ENCODE results near the gene ZNF599.

The ZNF599 gene

GRCh38 chr19:34778342-34778741 lies 5.3 kb upstream of the ZNF599 start:
- TF ChIP-seq, protein P1, sequence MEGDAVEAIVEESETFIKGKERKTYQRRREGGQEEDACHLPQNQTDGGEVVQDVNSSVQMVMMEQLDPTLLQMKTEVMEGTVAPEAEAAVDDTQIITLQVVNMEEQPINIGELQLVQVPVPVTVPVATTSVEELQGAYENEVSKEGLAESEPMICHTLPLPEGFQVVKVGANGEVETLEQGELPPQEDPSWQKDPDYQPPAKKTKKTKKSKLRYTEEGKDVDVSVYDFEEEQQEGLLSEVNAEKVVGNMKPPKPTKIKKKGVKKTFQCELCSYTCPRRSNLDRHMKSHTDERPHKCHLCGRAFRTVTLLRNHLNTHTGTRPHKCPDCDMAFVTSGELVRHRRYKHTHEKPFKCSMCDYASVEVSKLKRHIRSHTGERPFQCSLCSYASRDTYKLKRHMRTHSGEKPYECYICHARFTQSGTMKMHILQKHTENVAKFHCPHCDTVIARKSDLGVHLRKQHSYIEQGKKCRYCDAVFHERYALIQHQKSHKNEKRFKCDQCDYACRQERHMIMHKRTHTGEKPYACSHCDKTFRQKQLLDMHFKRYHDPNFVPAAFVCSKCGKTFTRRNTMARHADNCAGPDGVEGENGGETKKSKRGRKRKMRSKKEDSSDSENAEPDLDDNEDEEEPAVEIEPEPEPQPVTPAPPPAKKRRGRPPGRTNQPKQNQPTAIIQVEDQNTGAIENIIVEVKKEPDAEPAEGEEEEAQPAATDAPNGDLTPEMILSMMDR (IDR thresholded peaks at IDR 0.05; ENCODE audit: borderline replicate concordance, insufficient read depth, low read depth, low read length): no peak
- H3K4me3 ChIP-seq (ENCODE audit: low read depth, low read length): no peak overlapping the region

- TF ChIP-seq, protein P1 (IDR thresholded peaks at IDR 0.05; ENCODE audit: borderline replicate concordance, insufficient read depth, low read depth, low read length): no peak
- no peak overlapping the region for H3K4me3 ChIP-seq (ENCODE audit: low read depth, low read length)
Measured at GRCh38 chr19:34774857-34775256, 1.8 kb upstream of the ZNF599 start.

- TF ChIP-seq, protein P1 (IDR thresholded peaks at IDR 0.05; ENCODE audit: borderline replicate concordance, insufficient read depth, low read depth, low read length): no peak
- H3K4me3 ChIP-seq (ENCODE audit: low read depth, low read length): no peak overlapping the region
Measured at GRCh38 chr19:34773555-34773864, 495 bp upstream of the ZNF599 start.

DNA sequence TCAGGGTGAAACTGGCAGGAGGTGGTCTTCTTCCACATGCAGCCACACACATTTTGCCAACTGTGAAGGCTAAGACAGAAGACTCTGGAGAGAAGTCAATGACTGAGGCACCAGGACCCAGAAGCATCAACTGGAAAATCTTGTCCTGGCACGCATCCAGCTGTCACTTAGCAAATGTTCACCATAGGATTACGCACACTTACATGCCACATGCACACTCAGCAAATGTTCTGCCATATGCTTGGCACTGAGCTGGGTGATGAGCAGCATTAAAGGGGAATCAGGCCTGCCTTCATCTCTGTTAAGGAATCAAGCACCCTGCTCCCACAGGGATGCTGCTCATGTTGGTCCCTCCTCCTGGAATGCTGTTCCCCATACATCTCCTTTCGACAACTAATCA lies 5.1 kb downstream of the ZNF599 start:
- TF ChIP-seq, protein P1 (IDR thresholded peaks at IDR 0.05; ENCODE audit: borderline replicate concordance, insufficient read depth, low read depth, low read length): no peak
- H3K4me3 ChIP-seq (ENCODE audit: low read depth, low read length): no peak overlapping the region

DNA sequence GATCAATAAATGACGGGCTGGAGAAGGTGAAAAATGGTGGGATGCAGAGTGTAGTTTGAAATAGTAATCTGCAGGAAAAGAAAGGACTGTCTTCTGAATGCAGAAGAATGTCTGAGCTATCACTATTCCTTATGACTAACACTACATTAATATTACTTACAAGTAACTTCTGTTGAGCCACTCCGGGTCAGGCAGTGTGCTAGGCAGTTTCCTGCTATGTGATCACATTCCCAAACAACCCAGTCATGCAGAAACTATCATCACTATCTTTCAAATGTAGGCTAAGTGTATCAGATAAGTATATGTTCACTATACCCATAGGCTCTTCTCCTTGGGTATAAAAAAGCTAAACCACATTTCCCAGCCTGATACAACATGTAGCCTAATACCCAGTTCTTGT lies 6.6 kb downstream of the ZNF599 start:
- no peak overlapping the region for H3K4me3 ChIP-seq (ENCODE audit: low read depth, low read length)
- TF ChIP-seq, protein P1 (IDR thresholded peaks at IDR 0.05; ENCODE audit: borderline replicate concordance, insufficient read depth, low read depth, low read length): no peak

- TF ChIP-seq, protein P1 (IDR thresholded peaks at IDR 0.05; ENCODE audit: borderline replicate concordance, insufficient read depth, low read depth, low read length): no peak
- no peak overlapping the region for H3K4me3 ChIP-seq (ENCODE audit: low read depth, low read length)
Measured at GRCh38 chr19:34759218-34759917, 13.6 kb downstream of the ZNF599 start.

DNA sequence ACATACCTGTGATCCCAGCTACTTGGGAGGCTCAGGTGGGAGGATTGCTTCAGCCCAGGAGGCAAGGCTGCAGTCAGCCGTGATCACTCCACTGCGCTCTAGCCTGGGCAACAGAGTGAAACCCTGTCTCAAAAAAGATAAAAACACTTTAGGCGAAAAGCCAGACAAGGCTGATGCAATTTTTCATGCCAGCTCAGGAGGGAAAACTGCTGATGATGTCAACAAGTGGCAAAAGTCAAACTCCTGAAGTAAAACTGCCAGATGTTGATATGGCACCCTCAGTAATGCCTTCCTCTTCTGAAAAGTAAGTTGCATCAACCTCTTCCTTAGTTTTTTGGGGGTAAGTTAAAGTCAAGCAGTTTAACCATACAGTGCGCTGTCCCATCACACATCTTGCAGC lies 15.6 kb downstream of the ZNF599 start:
- TF ChIP-seq, protein P1 (IDR thresholded peaks at IDR 0.05; ENCODE audit: borderline replicate concordance, insufficient read depth, low read depth, low read length): no peak
- no peak overlapping the region for H3K4me3 ChIP-seq (ENCODE audit: low read depth, low read length)

Data from GM12875 (cell line).